Right lobe of liver (tissue), 6 donors: ENCODE measurements around the gene BASP1. TPM values are rescaled to one million over a fixed set of nuclear protein-coding genes. Genes with fewer than 3 reads are reported as not detected.
"Not testable (repeated sequence)": the region's sequence is repeated elsewhere in the genome, so short reads cannot be mapped to it uniquely, and the experiment has no call there.

Experiments used
- ATAC-seq, 4 donors: fragments of 200-7000 bp; cut with Tn5 transposase; one replicate each; pipeline ENCODE4 v1.9.1; 2020; ENCODE audit warnings: mild to moderate bottlenecking in 4 of 4, moderate library complexity in 4 of 4
- DNase-seq, 3 donors: peaks; one replicate each; pipeline ENCODE4 v3.0.0-alpha.2; 2020
- H3K27ac ChIP-seq, 3 donors: fragments of 200-600 bp; one replicate each; pipeline ENCODE4 v1.8.0; 2022
- H3K27me3 ChIP-seq, 2 donors: fragments of 200-600 bp; one replicate each; pipeline ENCODE4 v1.8.0; 2022
- H3K36me3 ChIP-seq, 4 donors: fragments of 200-600 bp; sonication (generic) in 1 of 4; one replicate each; pipeline versions ENCODE4 v1.5.1 to v1.8.0; 2017 to 2022; ENCODE audit warnings: control low read depth in 1 of 4
- H3K4me1 ChIP-seq, 4 donors: fragments of 200-600 bp; sonication (generic) in 1 of 4; one replicate each; pipeline versions ENCODE4 v1.5.1 to v1.8.0; 2017 to 2022; ENCODE audit warnings: control low read depth in 1 of 4
- H3K4me3 ChIP-seq, 3 donors: fragments of 200-600 bp; one replicate each; pipeline ENCODE4 v1.8.0; 2022
- H3K9me3 ChIP-seq, 4 donors: fragments of 200-600 bp; sonication (generic) in 1 of 4; one replicate each; pipeline versions ENCODE4 v1.5.1 to v1.8.0; 2017 to 2022; ENCODE audit warnings: control low read depth in 1 of 4
- CTCF ChIP-seq, 4 donors: fragments of 200-600 bp in 3 of 4; fragments of 450-650 bp in 1 of 4; IDR thresholded peaks; one replicate each; pipeline versions ENCODE4 v1.5.1 to v1.8.0; 2016 to 2022; ENCODE audit warnings: antibody characterized with exemption in 4 of 4, mild to moderate bottlenecking in 2 of 4
- POLR2A ChIP-seq: fragments of 450-650 bp; IDR thresholded peaks from one replicate; pipeline ENCODE4 v1.6.1; 2017; ENCODE audit warnings: antibody characterized with exemption, mild to moderate bottlenecking
- WGBS: methylation state at CpG from one replicate; pipeline ENCODE4 v1.1.6; 2018; ENCODE audit warnings: low coverage, low lambda C conversion rate; ENCODE audit not compliant: insufficient coverage; ENCODE audit errors: missing lambda C conversion rate; 5-methylcytosine and 5-hydroxymethylcytosine counted together
- intact Hi-C, 2 donors: fragments of 100-400 bp; cut with DNase I; formaldehyde crosslinking; loops; one replicate each; pipeline versions ENCODE4 v1.11.2 to v1.14.1; 2022
- total RNA-seq, 6 experiments: library from RNA; depleted of rRNA in 2 of 6; stranded (reverse); fragments of >200 nt in 2 of 6; fragmentation: NEBNext Ultra II Directional in 3 of 6; extraction: Animal tissue kit (Norgen Biotek cat#: 25700) in 3 of 6; gene quantifications; one replicate each; pipeline versions ENCODE4 v1.1.0 to v1.2.4, GENCODE V29; 2016 to 2023
- donor health status: DM: no; HTN: yes; CAD: no.
- donor health status: DM: no; HTN: no; CAD: no.
- donor health status: DM: no; HTN: no; CAD: no.
- donor health status: DM: no; HTN: yes; CAD: no.
- donor health status: DM: no; HTN: yes; CAD: no.

Gene BASP1
- total RNA-seq, 6 experiments from 2014 or later: 2.6 to 11.2 (median 4.7) TPM

- WGBS: 59% methylated on average over 6 of the region's 9 CpGs
- Histone ChIP-seq H3K27me3 (no peaks in the 10 kb centered on the region), H3K9me3 (no peaks in the 10 kb centered on the region), H3K4me1 (no peaks in the 10 kb centered on the region), H3K27ac (no peak overlapping the region), H3K4me3 (no peak overlapping the region), H3K36me3 (no peaks in the 10 kb centered on the region)
- intact Hi-C loops: no loop called here
- DNase-seq (no peak), ATAC-seq (no peak)
- TF ChIP-seq POLR2A (no peak), CTCF (IDR thresholded peaks at IDR 0.05) (no peak)
Measured at GRCh38 chr5:17308326-17309065, 91.1 kb downstream of the BASP1 start.

- DNase-seq: no peak
- Histone ChIP-seq H3K4me1 (no peaks in the 10 kb centered on the region), H3K27ac (no peak overlapping the region), H3K9me3 (no peaks in the 10 kb centered on the region), H3K4me3 (no peak overlapping the region), H3K36me3 (no peaks in the 10 kb centered on the region), H3K27me3 (no peaks in the 10 kb centered on the region)
- WGBS: 51% methylated on average over 3 of the region's 3 CpGs
- intact Hi-C loops: no loop called here
- ATAC-seq: no peak
- TF ChIP-seq POLR2A: no peak
- no peak for TF ChIP-seq CTCF (IDR thresholded peaks at IDR 0.05)
Measured at GRCh38 chr5:17309462-17309861, 92.0 kb downstream of the BASP1 start.

GRCh38 chr5:17310502-17310901, 93.1 kb downstream of the BASP1 start:
- WGBS: 80% methylated on average over 4 of the region's 4 CpGs
- intact Hi-C loops, H3K4me3 ChIP-seq, H3K4me1 ChIP-seq, H3K36me3 ChIP-seq, H3K9me3 ChIP-seq, ATAC-seq, H3K27ac ChIP-seq, H3K27me3 ChIP-seq, DNase-seq: not testable (repeated sequence)

GRCh38 chr5:17311811-17312210, 94.4 kb downstream of the BASP1 start:
- WGBS: 77% methylated on average over 6 of the region's 31 CpGs
- not testable (repeated sequence) for DNase-seq, H3K4me3 ChIP-seq

GRCh38 chr5:17312358-17312757, 94.9 kb downstream of the BASP1 start:
- Histone ChIP-seq H3K27ac (no peak overlapping the region), H3K36me3 (no peaks in the 10 kb centered on the region), H3K4me1 (no peaks in the 10 kb centered on the region), H3K9me3 (no peaks in the 10 kb centered on the region), H3K27me3 (no peaks in the 10 kb centered on the region), H3K4me3 (no peak overlapping the region)
- no peak for ATAC-seq
- 37% methylated on average over 4 of the region's 4 CpGs for WGBS
- no peak for DNase-seq
- intact Hi-C loops: no loop called here
- TF ChIP-seq CTCF (IDR thresholded peaks at IDR 0.05) (no peak), POLR2A (no peak)

More at GRCh38 chr5:17311811-17312210, 94.4 kb downstream of the BASP1 start:
- H3K4me1 ChIP-seq, ATAC-seq, H3K27me3 ChIP-seq, H3K36me3 ChIP-seq, H3K27ac ChIP-seq, intact Hi-C loops, H3K9me3 ChIP-seq: not testable (repeated sequence)
